GM12891 (cell line): ENCODE data around the gene APOE.
"Not testable (repeated sequence)": the region's sequence is repeated elsewhere in the genome, so short reads cannot be mapped to it uniquely, and the experiment has no call there.

Source experiments
- DNase-seq: peaks from one replicate; pipeline ENCODE4 v3.0.0; 2011; ENCODE audit warnings: low spot score; ENCODE audit not compliant: insufficient read length
- FAIRE-seq: peaks from 2 replicates; lab custom pipeline; 2011; peaks lifted over from hg19 to GRCh38; lab: Jason Lieb, UNC
- PAX5 ChIP-seq: IDR thresholded peaks from 2 replicates; pipeline ENCODE4 v1.6.1; 2011; ENCODE audit warnings: low read length, moderate library complexity, mild to moderate bottlenecking; ENCODE audit not compliant: insufficient read depth, severe bottlenecking
- POLR2A ChIP-seq: IDR thresholded peaks from 2 replicates; pipeline ENCODE4 v1.6.1; 2011; ENCODE audit warnings: low read depth, low read length, control low read depth
- POLR2AphosphoS5 ChIP-seq: IDR thresholded peaks from 2 replicates; pipeline ENCODE4 v1.6.1; 2011; ENCODE audit warnings: low read depth, low read length, control low read depth
- POU2F2 ChIP-seq: IDR thresholded peaks from 2 replicates; pipeline ENCODE4 v1.6.1; 2011; ENCODE audit warnings: low read depth, mild to moderate bottlenecking, control low read depth, low read length, moderate library complexity
- SPI1 ChIP-seq: IDR thresholded peaks from 2 replicates; pipeline ENCODE4 v1.6.1; 2011; ENCODE audit warnings: low read depth, low read length, control low read depth
- TAF1 ChIP-seq: IDR thresholded peaks from 2 replicates; pipeline ENCODE4 v1.6.1; 2011; ENCODE audit warnings: low read depth, low read length, control low read depth

The APOE gene

DNA sequence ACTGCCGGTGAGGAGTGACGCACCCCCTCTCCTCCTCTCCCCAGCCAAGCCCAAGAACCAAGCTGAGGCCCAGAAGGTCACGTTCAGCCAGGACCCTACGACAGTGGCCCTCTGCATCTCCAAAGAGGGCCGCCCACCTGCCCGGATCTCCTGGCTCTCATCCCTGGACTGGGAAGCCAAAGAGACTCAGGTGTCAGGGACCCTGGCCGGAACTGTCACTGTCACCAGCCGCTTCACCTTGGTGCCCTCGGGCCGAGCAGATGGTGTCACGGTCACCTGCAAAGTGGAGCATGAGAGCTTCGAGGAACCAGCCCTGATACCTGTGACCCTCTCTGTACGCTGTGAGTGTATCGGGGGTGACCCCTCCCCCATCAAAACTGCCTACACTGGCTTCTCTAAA is 33.8 kb upstream of the APOE start:
- no peak for TF ChIP-seq TAF1
- no peak for TF ChIP-seq PAX5
- DNase-seq: no peak
- FAIRE-seq: no peak

DNA sequence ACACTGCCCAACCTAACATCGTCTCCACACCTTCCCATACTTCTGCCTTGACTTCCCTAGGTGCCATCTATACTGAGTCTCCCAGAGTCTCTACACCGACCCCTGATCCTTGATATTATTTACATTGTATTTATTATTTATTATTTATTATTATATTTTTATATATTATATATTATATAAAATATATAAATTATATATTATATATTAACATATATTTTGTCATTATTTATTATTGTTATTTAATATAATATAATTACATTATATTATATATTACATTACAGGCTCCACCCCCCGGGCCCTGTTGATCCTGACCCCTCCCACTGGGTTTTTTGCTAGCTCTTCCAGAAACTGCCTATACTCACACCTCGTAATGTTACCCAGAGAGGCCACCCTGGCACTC is 32.9 kb upstream of the APOE start:
- DNase-seq (no peak), FAIRE-seq (no peak)
- TF ChIP-seq TAF1 (no peak), POU2F2 (no peak), POLR2A (no peak), SPI1 (no peak), PAX5 (no peak), POLR2AphosphoS5 (no peak)

DNA sequence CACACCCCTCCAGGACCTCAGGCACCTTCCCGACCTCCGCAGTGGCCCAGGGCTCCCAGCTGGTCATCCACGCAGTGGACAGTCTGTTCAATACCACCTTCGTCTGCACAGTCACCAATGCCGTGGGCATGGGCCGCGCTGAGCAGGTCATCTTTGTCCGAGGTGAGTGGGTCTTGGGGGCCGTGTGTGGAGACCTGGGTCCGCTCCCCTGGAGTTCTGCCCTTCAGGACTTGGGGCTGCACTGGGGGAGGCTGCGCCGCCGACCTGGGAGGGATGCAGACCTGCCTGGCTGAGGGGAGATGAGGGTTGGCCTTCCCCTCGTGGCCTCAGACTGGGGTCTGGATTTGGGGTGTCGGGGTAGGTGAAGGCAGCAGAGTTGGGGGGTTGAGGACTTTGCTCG is 31.3 kb upstream of the APOE start:
- DNase-seq: no peak
- no peak for FAIRE-seq
- TF ChIP-seq SPI1 (no peak), PAX5 (no peak)

DNA sequence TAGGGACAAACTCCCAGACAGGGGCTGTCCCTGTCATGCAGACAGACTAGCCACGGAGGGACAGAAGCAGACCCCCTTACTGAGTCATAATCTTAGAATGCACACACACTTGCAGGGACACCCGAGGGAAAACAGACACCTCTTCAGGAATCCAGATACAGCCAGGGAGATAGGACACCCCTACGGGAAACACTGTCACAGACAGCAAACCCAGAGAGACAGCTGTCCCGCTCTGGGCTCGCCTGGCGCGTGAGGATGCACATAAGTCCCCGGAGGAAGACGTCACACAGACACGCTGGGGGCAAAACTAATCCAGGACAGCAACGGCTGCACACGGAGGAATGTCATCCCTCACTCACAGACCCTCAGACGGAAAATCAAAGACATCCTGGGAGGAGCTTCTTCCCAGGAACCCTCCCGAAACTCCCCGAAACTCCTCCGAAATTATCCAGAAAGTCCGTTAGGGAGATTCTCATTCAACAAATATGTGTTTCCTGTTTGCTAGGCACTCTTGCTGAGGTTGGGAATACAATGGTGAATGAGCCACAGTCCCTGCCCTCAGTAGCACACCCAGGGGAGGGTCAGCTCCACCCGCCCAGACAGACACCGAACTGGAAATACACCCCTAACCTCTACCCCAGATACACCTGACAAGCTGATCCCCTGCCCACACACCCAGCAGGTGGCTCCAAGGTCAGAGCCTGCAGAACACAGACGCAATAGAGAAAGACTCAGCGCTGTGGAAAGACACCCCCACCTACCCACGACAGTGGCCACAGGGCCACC is 29.7 kb upstream of the APOE start:
- no peak for TF ChIP-seq POU2F2
- TF ChIP-seq SPI1: no peak
- no peak for TF ChIP-seq TAF1
- no peak for TF ChIP-seq POLR2A
- no peak for TF ChIP-seq POLR2AphosphoS5
- no peak for TF ChIP-seq PAX5
- no peak for DNase-seq
- FAIRE-seq: no peak

DNA sequence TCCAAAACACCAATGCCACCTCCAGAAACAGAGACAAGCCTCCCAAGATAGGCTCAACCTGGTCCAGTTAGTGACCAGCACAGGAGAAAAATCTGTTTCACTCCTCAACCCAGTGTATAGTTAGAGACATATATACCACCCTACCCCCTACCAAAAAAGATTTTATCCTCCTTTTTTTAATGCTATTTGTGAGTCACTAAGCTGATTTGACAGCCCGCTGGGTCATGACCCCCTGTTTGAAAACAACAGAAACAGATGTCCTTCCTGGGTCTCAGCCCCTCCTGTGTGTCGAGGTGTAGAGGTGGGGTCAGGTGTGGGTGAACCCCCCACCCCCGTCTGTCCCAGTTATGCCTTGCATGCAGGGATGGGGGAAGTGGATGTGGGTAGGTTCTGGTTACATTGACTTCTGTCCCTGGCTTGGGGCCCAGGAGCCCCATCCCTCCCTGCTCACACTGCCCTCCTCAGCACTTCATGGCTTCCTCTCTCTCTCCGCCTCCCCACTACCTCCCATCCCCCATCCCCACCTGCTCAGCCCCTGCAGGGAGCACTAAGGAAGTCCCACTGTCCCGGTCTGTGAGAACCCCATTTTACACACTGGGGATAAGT is 28.6 kb upstream of the APOE start:
- no peak for FAIRE-seq

DNA sequence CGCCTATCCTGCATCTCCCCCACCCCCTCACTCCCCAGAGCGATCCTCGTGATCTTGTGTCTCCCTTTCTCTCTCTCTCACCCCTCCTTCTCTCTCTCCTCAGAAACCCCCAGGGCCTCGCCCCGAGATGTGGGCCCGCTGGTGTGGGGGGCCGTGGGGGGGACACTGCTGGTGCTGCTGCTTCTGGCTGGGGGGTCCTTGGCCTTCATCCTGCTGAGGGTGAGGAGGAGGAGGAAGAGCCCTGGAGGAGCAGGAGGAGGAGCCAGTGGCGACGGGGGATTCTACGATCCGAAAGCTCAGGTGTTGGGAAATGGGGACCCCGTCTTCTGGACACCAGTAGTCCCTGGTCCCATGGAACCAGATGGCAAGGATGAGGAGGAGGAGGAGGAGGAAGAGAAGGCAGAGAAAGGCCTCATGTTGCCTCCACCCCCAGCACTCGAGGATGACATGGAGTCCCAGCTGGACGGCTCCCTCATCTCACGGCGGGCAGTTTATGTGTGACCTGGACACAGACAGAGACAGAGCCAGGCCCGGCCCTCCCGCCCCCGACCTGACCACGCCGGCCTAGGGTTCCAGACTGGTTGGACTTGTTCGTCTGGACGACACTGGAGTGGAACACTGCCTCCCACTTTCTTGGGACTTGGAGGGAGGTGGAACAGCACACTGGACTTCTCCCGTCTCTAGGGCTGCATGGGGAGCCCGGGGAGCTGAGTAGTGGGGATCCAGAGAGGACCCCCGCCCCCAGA is 27.3 kb upstream of the APOE start:
- no peak for TF ChIP-seq PAX5
- TF ChIP-seq POLR2A: no peak
- TF ChIP-seq SPI1: no peak
- no peak for TF ChIP-seq POLR2AphosphoS5
- no peak for TF ChIP-seq POU2F2
- TF ChIP-seq TAF1: no peak
- DNase-seq (no peak), FAIRE-seq (no peak)

More for the DNA sequence above, 28.6 kb upstream of the APOE start:
- DNase-seq: no peak
- no peak for TF ChIP-seq POLR2A
- TF ChIP-seq TAF1: no peak
- no peak for TF ChIP-seq POLR2AphosphoS5
- no peak for TF ChIP-seq SPI1
- TF ChIP-seq POU2F2: no peak
- no peak for TF ChIP-seq PAX5

DNA sequence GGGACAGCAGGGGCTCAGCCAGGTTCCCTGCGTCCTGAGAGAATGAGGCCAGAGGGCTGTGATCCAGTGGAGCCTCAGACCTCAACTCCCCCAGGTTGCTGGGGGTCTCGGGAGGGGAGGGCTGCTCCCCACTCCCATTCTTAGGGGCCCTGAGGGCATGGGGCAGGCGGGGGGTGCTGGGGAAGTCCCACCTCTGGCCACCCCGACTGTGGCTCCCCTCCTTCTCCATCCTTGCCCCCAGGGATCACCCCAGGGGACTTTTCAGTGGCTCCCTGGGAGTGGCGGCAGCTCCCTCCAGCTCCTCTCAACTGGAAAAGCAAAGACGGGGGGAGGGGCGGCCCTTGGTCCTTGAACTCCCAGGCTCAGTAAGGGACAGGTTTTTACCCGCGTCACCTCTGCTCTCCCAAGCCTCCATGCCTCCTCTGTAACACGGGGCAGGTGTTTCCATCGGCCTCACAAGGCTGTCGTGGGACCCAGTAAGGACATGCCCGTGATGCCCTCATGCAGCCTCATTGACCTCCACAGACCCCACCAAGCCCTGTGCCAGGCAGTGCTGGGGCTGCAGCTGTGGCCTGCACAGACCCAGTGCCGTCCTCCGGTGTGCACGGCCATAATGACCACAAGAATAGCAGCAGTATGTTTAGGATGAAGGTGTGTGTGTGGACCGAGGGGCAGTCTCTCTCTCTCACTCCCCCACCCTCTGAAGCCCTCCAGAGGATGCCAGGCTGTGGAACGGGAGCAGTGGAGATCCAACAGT is 26.1 kb upstream of the APOE start:
- FAIRE-seq (no peak), DNase-seq (no peak)
- TF ChIP-seq PAX5 (no peak), POLR2AphosphoS5 (no peak), POLR2A (no peak), TAF1 (no peak), POU2F2 (no peak), SPI1 (no peak)

DNA sequence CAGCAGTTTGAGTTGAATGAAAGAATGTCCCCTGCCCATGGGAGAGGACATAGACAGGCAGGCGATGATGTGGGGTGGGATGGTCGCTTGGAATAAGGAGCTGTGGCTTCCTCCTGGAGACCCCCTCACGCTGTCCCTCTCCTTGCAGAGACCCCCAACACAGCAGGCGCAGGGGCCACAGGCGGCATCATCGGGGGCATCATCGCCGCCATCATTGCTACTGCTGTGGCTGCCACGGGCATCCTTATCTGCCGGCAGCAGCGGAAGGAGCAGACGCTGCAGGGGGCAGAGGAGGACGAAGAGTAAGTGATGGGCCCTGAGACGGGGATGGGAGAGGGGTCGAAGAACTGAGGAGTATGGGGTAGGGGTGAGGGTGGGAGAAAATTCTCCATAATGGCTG is 23.5 kb upstream of the APOE start:
- FAIRE-seq (no peak), DNase-seq (no peak)
- TF ChIP-seq PAX5 (no peak), POLR2AphosphoS5 (no peak), TAF1 (no peak), POLR2A (no peak), POU2F2 (no peak), SPI1 (no peak)

DNA sequence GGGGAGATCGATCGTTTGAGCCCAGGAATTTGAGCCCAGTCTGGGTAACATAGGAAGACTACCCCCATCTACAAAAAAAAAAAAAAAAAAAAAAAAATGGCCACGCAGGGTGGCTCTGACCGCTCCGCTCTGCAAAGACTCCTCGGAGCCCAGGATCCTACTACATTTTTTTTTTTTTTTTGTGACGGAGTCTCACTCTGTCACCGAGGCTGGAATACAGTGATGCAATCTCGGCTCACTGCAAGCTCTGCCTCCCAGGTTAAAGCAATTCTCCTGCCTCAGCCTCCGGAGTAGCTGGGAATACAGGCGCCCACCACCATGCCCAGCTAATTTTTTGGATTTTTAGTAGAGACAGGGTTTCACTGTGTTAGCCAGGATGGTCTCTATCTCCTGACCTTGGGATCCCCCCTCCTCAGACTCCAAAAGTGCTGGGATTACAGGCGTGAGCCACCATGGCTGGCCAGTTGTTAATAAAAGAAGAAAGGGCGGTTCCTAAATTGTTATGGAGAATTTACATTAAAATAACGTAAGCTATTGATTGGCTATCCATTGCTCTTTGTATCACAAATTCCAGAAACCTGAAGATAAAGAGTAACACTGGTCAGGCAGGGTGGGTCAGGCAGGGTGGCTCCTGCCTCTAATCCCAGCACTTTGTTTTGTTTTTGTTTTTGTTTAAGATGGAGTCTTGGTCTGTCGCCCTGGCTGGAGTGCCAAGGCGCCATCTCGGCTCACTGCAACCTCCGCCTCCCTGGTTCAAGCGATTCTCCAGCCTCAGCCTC is 22.8 kb upstream of the APOE start:
- DNase-seq, FAIRE-seq: not testable (repeated sequence)
